GM12878 (cell line): Measurements from ENCODE around the gene TDP1. TPM values are rescaled to one million over a fixed set of nuclear protein-coding genes. Genes with fewer than 3 reads are reported as not detected.

ENCODE experiments used
- ATAC-seq: fragments of 200-7000 bp; cut with Tn5 transposase; 3 replicates; pipeline ENCODE4 v1.9.1; 2020; ENCODE audit warnings: mild to moderate bottlenecking, moderate library complexity
- BruUV-seq: library from RNA; stranded (reverse); fragments of 400-500 nt; replicated peaks from 2 replicates; lab custom pipeline; 2021; lab: Mats Ljungman, UMichigan
- CTCF ChIA-PET: fragments of 300-600 bp; sonication (Branson Sonifier 250); formaldehyde crosslinking; extraction: SDS; loops from one replicate; lab custom pipeline; 2021; ENCODE audit warnings: inconsistent platforms; lab: Yijun Ruan, JAX
- POLR2A ChIA-PET: fragments of 350-600 bp; formaldehyde crosslinking; extraction: SDS; loops from one replicate; lab custom pipeline; 2021; ENCODE audit warnings: inconsistent platforms; lab: Charles Lee
- RAD21 ChIA-PET: fragments of 300-600 bp; sonication (Branson Sonifier 250); formaldehyde crosslinking; loops from one replicate; lab custom pipeline; 2023; ENCODE audit warnings: antibody characterized with exemption; ENCODE audit not compliant: unreplicated experiment; lab: Charles Lee
- SMC1A ChIA-PET: fragments of 300-600 bp; sonication (Branson Sonifier 250); formaldehyde crosslinking; loops from one replicate; lab custom pipeline; 2023; ENCODE audit not compliant: unreplicated experiment, uncharacterized antibody; lab: Charles Lee
- DNase-seq: peaks from one replicate; pipeline ENCODE4 v3.0.0-alpha.2; 2011; ENCODE audit warnings: low read depth, low spot score
- FAIRE-seq: peaks from 3 replicates; lab custom pipeline; 2011; peaks lifted over from hg19 to GRCh38; lab: Jason Lieb, UNC
- H2AFZ ChIP-seq: 2 replicates; pipeline ENCODE4 v1.6.0; 2011; ENCODE audit warnings: low read depth, low read length, control low read depth; ENCODE audit not compliant: control insufficient read depth
- H3K27ac ChIP-seq: 2 replicates; pipeline ENCODE4 v1.5.1; 2011; ENCODE audit warnings: control low read depth; ENCODE audit not compliant: control insufficient read depth, insufficient read depth
- H3K27me3 ChIP-seq, 2 experiments: replicated peaks in 1 of 2; 2 replicates each; pipeline versions ENCODE4 v1.6.0 to v1.6.1; 2011; ENCODE audit warnings: low read length in 1 of 2; ENCODE audit not compliant: control insufficient read depth in 2 of 2, insufficient read depth in 2 of 2
- H3K36me3 ChIP-seq, 2 experiments: 2 replicates each; pipeline ENCODE4 v1.5.1; 2011; ENCODE audit warnings: low read length in 1 of 2; ENCODE audit not compliant: control insufficient read depth in 2 of 2, insufficient read depth in 2 of 2
- H3K4me1 ChIP-seq: 2 replicates; pipeline ENCODE4 v1.6.1; 2011; ENCODE audit warnings: mild to moderate bottlenecking, low read length, moderate library complexity, mixed read lengths; ENCODE audit not compliant: control insufficient read depth, insufficient read depth
- H3K4me2 ChIP-seq: 2 replicates; pipeline ENCODE4 v1.6.0; 2011; ENCODE audit warnings: control low read depth; ENCODE audit not compliant: control insufficient read depth, insufficient read depth
- H3K4me3 ChIP-seq: fragments of 200-600 bp; sonication (generic); 2 replicates; pipeline ENCODE4 v1.5.1; 2016
- H3K79me2 ChIP-seq: 2 replicates; pipeline ENCODE4 v1.6.0; 2011; ENCODE audit warnings: low read length; ENCODE audit not compliant: control insufficient read depth, insufficient read depth
- H3K9ac ChIP-seq: 2 replicates; pipeline ENCODE4 v1.8.0; 2011; ENCODE audit warnings: low read length, control low read depth, mixed read lengths; ENCODE audit not compliant: control insufficient read depth, insufficient read depth
- H3K9me3 ChIP-seq: replicated peaks from 3 replicates; pipeline ENCODE4 v1.5.1; 2011; ENCODE audit warnings: mild to moderate bottlenecking, low read length; ENCODE audit not compliant: control insufficient read depth, insufficient read depth
- H4K20me1 ChIP-seq: 2 replicates; pipeline ENCODE4 v1.6.0; 2011; ENCODE audit not compliant: control insufficient read depth, insufficient read depth
- JUND ChIP-seq: IDR thresholded peaks from 2 replicates; pipeline ENCODE4 v1.6.1; 2012; ENCODE audit warnings: low read depth, mild to moderate bottlenecking, low read length, improper control_type of control experiment, moderate library complexity
- KLF5 ChIP-seq: fragments of 450-650 bp; IDR thresholded peaks from 2 replicates; pipeline ENCODE4 v1.6.1; 2014; ENCODE audit warnings: mild to moderate bottlenecking; ENCODE audit not compliant: partially characterized antibody
- NR2C2 ChIP-seq: IDR thresholded peaks from 2 replicates; pipeline ENCODE4 v1.6.1; 2011; ENCODE audit warnings: borderline replicate concordance, low read depth; ENCODE audit not compliant: control insufficient read depth, insufficient read length
- PML ChIP-seq: IDR thresholded peaks from 2 replicates; pipeline ENCODE4 v1.6.1; 2012; ENCODE audit warnings: low read length, inconsistent platforms
- POLR2AphosphoS2 ChIP-seq: IDR thresholded peaks from 2 replicates; pipeline ENCODE4 v1.6.1; 2011; ENCODE audit warnings: low read depth, mild to moderate bottlenecking, low read length, improper control_type of control experiment, moderate library complexity
- SMAD1 ChIP-seq: fragments of 450-650 bp; IDR thresholded peaks from 2 replicates; pipeline ENCODE4 v1.6.1; 2018; ENCODE audit warnings: mild to moderate bottlenecking, low read depth; ENCODE audit not compliant: partially characterized antibody
- SMARCA5 ChIP-seq: fragments of 450-650 bp; IDR thresholded peaks from 2 replicates; pipeline ENCODE4 v1.6.1; 2017; ENCODE audit warnings: mild to moderate bottlenecking
- SUPT20H ChIP-seq: IDR thresholded peaks from 2 replicates; pipeline ENCODE4 v1.6.1; 2011; ENCODE audit warnings: low read depth, mild to moderate bottlenecking, low read length, moderate library complexity, borderline replicate concordance; ENCODE audit not compliant: control insufficient read depth
- TBL1XR1 ChIP-seq: IDR thresholded peaks from 2 replicates; pipeline ENCODE4 v1.6.1; 2012; ENCODE audit warnings: low read depth, low read length, improper control_type of control experiment
- WGBS: methylation state at CpG from one replicate; pipeline ENCODE4 v1.1.6; 2016; ENCODE audit warnings: low lambda C conversion rate; ENCODE audit not compliant: insufficient replicate concordance, insufficient coverage; ENCODE audit errors: missing lambda C conversion rate; 5-methylcytosine and 5-hydroxymethylcytosine counted together
- in situ Hi-C: fragments of 300-500 bp; cut with MboI; formaldehyde crosslinking; loops from 9 replicates; pipeline ENCODE4 v1.14.3; 2018; ENCODE audit warnings: mixed read lengths
- intact Hi-C: fragments of 100-400 bp; cut with micrococcal nuclease; formaldehyde crosslinking; loops from one replicate; pipeline ENCODE4 v1.14.2; 2022; ENCODE audit not compliant: unreplicated experiment
- polyA plus RNA-seq, 11 experiments: library from polyadenylated mRNA; depleted of rRNA in 4 of 11; unstranded in 6 of 11; stranded (reverse) in 5 of 11; fragments of >200 nt; fragmentation: Nextera tagmentation in 4 of 11; fragmentation: Illumina TruSeq in 1 of 11; extraction: Ambion mirVana in 4 of 11; extraction: Trizol in 1 of 11; gene quantifications; 1 replicate in 1 of 11; 2 replicates in 10 of 11; pipeline versions ENCODE4 v1.2.1 to v1.2.3, GENCODE V29; 2011 to 2016; ENCODE audit warnings: inconsistent platforms in 2 of 11, missing spikeins in 2 of 11, low read depth in 1 of 11
- total RNA-seq, 4 experiments: library from RNA; depleted of rRNA in 3 of 4; stranded (reverse); fragments of >200 nt in 3 of 4; fragmentation: Illumina TruSeq in 1 of 4; extraction: Trizol in 1 of 4; gene quantifications; 2 replicates each; pipeline versions ENCODE4 v1.2.1 to v1.2.3, GENCODE V29; 2013 to 2021
- TF ChIP-seq, protein P1 (sequence below): fragments of 450-650 bp; IDR thresholded peaks from 2 replicates; pipeline ENCODE4 v1.6.1; 2017; ENCODE audit warnings: mild to moderate bottlenecking, moderate library complexity

Gene TDP1
- total and polyA plus RNA-seq, 10 of the 15 experiments (the other 5 are each of a cell fraction or from before 2014, with no cell fraction given): 40.2 to 60.4 (median 54.1) TPM

DNA sequence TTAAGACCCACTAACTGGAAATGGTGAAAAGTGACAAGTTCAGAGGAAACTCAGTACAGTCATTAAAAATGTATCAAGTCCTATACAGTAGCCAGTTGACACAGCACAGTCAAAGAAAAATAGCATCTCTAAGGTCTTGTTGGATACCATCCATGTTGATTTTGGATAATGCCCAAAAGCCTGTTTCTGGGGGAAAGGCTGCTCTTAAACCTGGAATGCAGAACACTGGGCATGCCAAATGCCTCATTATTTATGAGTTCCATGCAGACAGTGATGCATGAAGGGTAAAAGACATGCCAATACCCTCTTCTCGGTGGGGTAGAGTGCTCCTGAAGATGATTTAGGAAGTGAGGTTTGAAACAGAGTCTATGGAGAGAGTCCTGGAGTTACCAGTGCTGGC lies 135.7 kb downstream of the TDP1 start:
- ChIA-PET CTCF (no interaction called here), SMC1A (interaction anchor here (0.7 to 0.8 kb wide), 2 partner anchors 22 to 46 kb away, joined by 3 read pairs; no protein-coding TSS in a partner anchor), RAD21 (no interaction called here), POLR2A (no interaction called here)
- TF ChIP-seq SMARCA5: no peak
- no peak for TF ChIP-seq JUND
- TF ChIP-seq, protein P1, sequence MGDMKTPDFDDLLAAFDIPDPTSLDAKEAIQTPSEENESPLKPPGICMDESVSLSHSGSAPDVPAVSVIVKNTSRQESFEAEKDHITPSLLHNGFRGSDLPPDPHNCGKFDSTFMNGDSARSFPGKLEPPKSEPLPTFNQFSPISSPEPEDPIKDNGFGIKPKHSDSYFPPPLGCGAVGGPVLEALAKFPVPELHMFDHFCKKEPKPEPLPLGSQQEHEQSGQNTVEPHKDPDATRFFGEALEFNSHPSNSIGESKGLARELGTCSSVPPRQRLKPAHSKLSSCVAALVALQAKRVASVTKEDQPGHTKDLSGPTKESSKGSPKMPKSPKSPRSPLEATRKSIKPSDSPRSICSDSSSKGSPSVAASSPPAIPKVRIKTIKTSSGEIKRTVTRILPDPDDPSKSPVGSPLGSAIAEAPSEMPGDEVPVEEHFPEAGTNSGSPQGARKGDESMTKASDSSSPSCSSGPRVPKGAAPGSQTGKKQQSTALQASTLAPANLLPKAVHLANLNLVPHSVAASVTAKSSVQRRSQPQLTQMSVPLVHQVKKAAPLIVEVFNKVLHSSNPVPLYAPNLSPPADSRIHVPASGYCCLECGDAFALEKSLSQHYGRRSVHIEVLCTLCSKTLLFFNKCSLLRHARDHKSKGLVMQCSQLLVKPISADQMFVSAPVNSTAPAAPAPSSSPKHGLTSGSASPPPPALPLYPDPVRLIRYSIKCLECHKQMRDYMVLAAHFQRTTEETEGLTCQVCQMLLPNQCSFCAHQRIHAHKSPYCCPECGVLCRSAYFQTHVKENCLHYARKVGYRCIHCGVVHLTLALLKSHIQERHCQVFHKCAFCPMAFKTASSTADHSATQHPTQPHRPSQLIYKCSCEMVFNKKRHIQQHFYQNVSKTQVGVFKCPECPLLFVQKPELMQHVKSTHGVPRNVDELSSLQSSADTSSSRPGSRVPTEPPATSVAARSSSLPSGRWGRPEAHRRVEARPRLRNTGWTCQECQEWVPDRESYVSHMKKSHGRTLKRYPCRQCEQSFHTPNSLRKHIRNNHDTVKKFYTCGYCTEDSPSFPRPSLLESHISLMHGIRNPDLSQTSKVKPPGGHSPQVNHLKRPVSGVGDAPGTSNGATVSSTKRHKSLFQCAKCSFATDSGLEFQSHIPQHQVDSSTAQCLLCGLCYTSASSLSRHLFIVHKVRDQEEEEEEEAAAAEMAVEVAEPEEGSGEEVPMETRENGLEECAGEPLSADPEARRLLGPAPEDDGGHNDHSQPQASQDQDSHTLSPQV: no peak
- no peak for TF ChIP-seq PML
- no peak for TF ChIP-seq SMAD1
- TF ChIP-seq TBL1XR1: no peak
- TF ChIP-seq SUPT20H: no peak
- no peak for TF ChIP-seq NR2C2
- no peak for TF ChIP-seq KLF5
- TF ChIP-seq POLR2AphosphoS2: no peak
- DNase-seq: no peak
- intact Hi-C loops (no loop called here), in situ Hi-C loops (no loop called here)
- ATAC-seq: no peak
- Histone ChIP-seq H3K27me3 (no peaks in the 10 kb centered on the region; a peak in 1 of 4 replicates), H3K9me3 (no peaks in the 10 kb centered on the region; the same call in 2 of the 3 replicates), H2AFZ (no peak overlapping the region), H4K20me1 (no peaks in the 10 kb centered on the region), H3K4me2 (no peak overlapping the region), H3K9ac (no peak overlapping the region), H3K4me3 (no peak overlapping the region), H3K27ac (no peak overlapping the region), H3K79me2 (no peaks in the 10 kb centered on the region), H3K4me1 (no peaks in the 10 kb centered on the region), H3K36me3 (no peaks in the 10 kb centered on the region)
- no peak for FAIRE-seq
- 0% methylated on average over 1 of the region's 1 CpG for WGBS
- BruUV-seq: no TSS peak
